Brain microvascular endothelial cell (primary cell): Measurements from ENCODE around the gene NCKIPSD.
A peak's percentile ranks its signal among the peaks of the same experiment; 100 is the strongest.

Experiments used
- DNase-seq: peaks from one replicate; pipeline ENCODE4 v3.0.0-alpha.2; 2020
- H3K27ac ChIP-seq: fragments of 250-450 bp; sonication (Bioruptor Pico); 2 replicates; pipeline ENCODE4 v1.5.1; 2020; ENCODE audit warnings: mild to moderate bottlenecking, moderate library complexity
- H3K27me3 ChIP-seq: fragments of 250-450 bp; sonication (Bioruptor Pico); replicated peaks from 2 replicates; pipeline ENCODE4 v1.5.1; 2020; ENCODE audit warnings: mild to moderate bottlenecking
- H3K36me3 ChIP-seq: fragments of 250-450 bp; sonication (Bioruptor Pico); replicated peaks from 2 replicates; pipeline ENCODE4 v1.5.1; 2020; ENCODE audit warnings: mild to moderate bottlenecking
- H3K4me3 ChIP-seq: 2 replicates; pipeline ENCODE4 v1.5.1; 2011; ENCODE audit warnings: low read depth, mild to moderate bottlenecking, control low read depth, low read length, moderate library complexity
- CTCF ChIP-seq: IDR thresholded peaks from 2 replicates; pipeline ENCODE4 v1.5.1; 2011; ENCODE audit warnings: low read depth, mild to moderate bottlenecking, moderate library complexity, low read length, control low read depth, inconsistent platforms; ENCODE audit errors: missing control alignments
- in situ Hi-C: cut with HindIII; loops from 2 replicates; pipeline ENCODE4 v1.10.0; 2017; ENCODE audit warnings: low sequenced_read_pairs, low pct_ligation_motif_present

The NCKIPSD gene

GRCh38 chr3:48697952-48698351 is 12.2 kb upstream of the NCKIPSD start:
- Histone ChIP-seq H3K4me3 (no peak overlapping the region), H3K36me3 (peaks cover 51% of the 10 kb centered on the region), H3K27me3 (no peaks in the 10 kb centered on the region), H3K27ac (no peak overlapping the region)
- DNase-seq, result no peak
- in situ Hi-C loops, result no loop called here
- TF ChIP-seq CTCF, result no peak

GRCh38 chr3:48696601-48697000 is 10.9 kb upstream of the NCKIPSD start:
- no peak for DNase-seq
- Histone ChIP-seq H3K36me3 (peaks cover 62% of the 10 kb centered on the region), H3K27ac (no peak overlapping the region), H3K27me3 (no peaks in the 10 kb centered on the region), H3K4me3 (no peak overlapping the region)
- in situ Hi-C loops, result no loop called here
- TF ChIP-seq CTCF, result no peak

GRCh38 chr3:48696156-48696555 is 10.4 kb upstream of the NCKIPSD start:
- peaks cover 64% of the 10 kb centered on the region for H3K36me3 ChIP-seq
- H3K27ac ChIP-seq, result no peak overlapping the region
- no peak overlapping the region for H3K4me3 ChIP-seq
- in situ Hi-C loops, result no loop called here
- H3K27me3 ChIP-seq, result no peaks in the 10 kb centered on the region
- no peak for TF ChIP-seq CTCF
- no peak for DNase-seq

GRCh38 chr3:48695393-48695753 is 9.7 kb upstream of the NCKIPSD start:
- DNase-seq, result peak; percentile 78
- H3K27me3 ChIP-seq, result no peaks in the 10 kb centered on the region
- TF ChIP-seq CTCF, result no peak
- peak overlapping the region; percentile 49 for H3K4me3 ChIP-seq
- peaks cover 70% of the 10 kb centered on the region for H3K36me3 ChIP-seq
- H3K27ac ChIP-seq, result peak overlapping the region; percentile 95
- in situ Hi-C loops, result no loop called here

- H3K36me3 ChIP-seq, result peaks cover 72% of the 10 kb centered on the region
- no peak for TF ChIP-seq CTCF
- H3K4me3 ChIP-seq, result peak overlapping the region; percentile 49
- in situ Hi-C loops, result no loop called here
- DNase-seq, result peak; percentile 79
- H3K27ac ChIP-seq, result peak overlapping the region; percentile 95
- no peaks in the 10 kb centered on the region for H3K27me3 ChIP-seq
These were observed 9.1 kb upstream of the NCKIPSD start for GRCh38 chr3:48694610-48695392.

GRCh38 chr3:48693826-48694225 is 8.1 kb upstream of the NCKIPSD start:
- TF ChIP-seq CTCF, result no peak
- DNase-seq, result no peak
- in situ Hi-C loops, result no loop called here
- no peaks in the 10 kb centered on the region for H3K27me3 ChIP-seq
- peak overlapping the region; percentile 95 for H3K27ac ChIP-seq
- peaks cover 72% of the 10 kb centered on the region for H3K36me3 ChIP-seq
- peak overlapping the region; percentile 49 for H3K4me3 ChIP-seq
